Common myeloid progenitor, CD34-positive (primary cell): ENCODE measurements around the gene TIMELESS.

Experiments used
- CTCF ChIA-PET: fragments of 350-600 bp; sonication (Branson Sonifier 250); formaldehyde crosslinking; loops from one replicate; lab custom pipeline; 2021; ENCODE audit warnings: antibody characterized with exemption; lab: Charles Lee
- POLR2A ChIA-PET: fragments of 350-600 bp; sonication (Branson Sonifier 250); formaldehyde crosslinking; loops from one replicate; lab custom pipeline; 2021; ENCODE audit warnings: antibody characterized with exemption; lab: Charles Lee
- DNase-seq, 3 donors: peaks; one replicate each; pipeline versions ENCODE4 v3.0.0 to v3.0.0-alpha.2; 2013
- H3K27ac ChIP-seq, 2 experiments: 1 replicate in 1 of 2; 2 replicates in 1 of 2; pipeline ENCODE4 v1.7.0; 2013; ENCODE audit warnings: inconsistent platforms in 2 of 2, low read length in 2 of 2, mild to moderate bottlenecking in 2 of 2, low read depth in 1 of 2, moderate library complexity in 1 of 2; ENCODE audit not compliant: severe bottlenecking in 2 of 2, insufficient read depth in 1 of 2, poor library complexity in 1 of 2
- H3K27me3 ChIP-seq, 5 experiments: replicated peaks in 2 of 5; 1 replicate in 3 of 5; 2 replicates in 2 of 5; pipeline versions ENCODE4 v1.6.1 to v1.7.0; 2013; ENCODE audit warnings: low read length in 4 of 5, mild to moderate bottlenecking in 2 of 5, moderate library complexity in 2 of 5, inconsistent platforms in 1 of 5; ENCODE audit not compliant: insufficient read depth in 5 of 5, control insufficient read depth in 4 of 5
- H3K36me3 ChIP-seq, 4 experiments: 1 replicate in 2 of 4; 2 replicates in 2 of 4; pipeline versions ENCODE4 v1.6.1 to v1.7.0; 2013; ENCODE audit warnings: low read length in 3 of 4, control low read depth in 1 of 4, mild to moderate bottlenecking in 1 of 4; ENCODE audit not compliant: control insufficient read depth in 4 of 4, insufficient read depth in 4 of 4
- H3K4me1 ChIP-seq, 4 experiments: 1 replicate in 3 of 4; 2 replicates in 1 of 4; pipeline versions ENCODE4 v1.6.1 to v1.7.1; 2013; ENCODE audit warnings: low read length in 3 of 4, mild to moderate bottlenecking in 3 of 4, control low read depth in 1 of 4, inconsistent platforms in 1 of 4, moderate library complexity in 1 of 4; ENCODE audit not compliant: control insufficient read depth in 4 of 4, insufficient read depth in 4 of 4; ENCODE audit errors: control extremely low read depth in 1 of 4
- H3K4me3 ChIP-seq, 7 experiments: 1 replicate in 4 of 7; 2 replicates in 3 of 7; pipeline versions ENCODE4 v1.5.1 to v1.7.0; 2013; ENCODE audit warnings: mild to moderate bottlenecking in 7 of 7, low read length in 6 of 7, moderate library complexity in 6 of 7, inconsistent platforms in 2 of 7, low read depth in 2 of 7, control low read depth in 1 of 7; ENCODE audit not compliant: insufficient read depth in 4 of 7, control insufficient read depth in 1 of 7; ENCODE audit errors: extremely low read depth in 1 of 7
- H3K9me3 ChIP-seq, 5 experiments: 1 replicate in 4 of 5; 2 replicates in 1 of 5; pipeline versions ENCODE4 v1.6.1 to v1.7.1; 2013; ENCODE audit warnings: low read length in 4 of 5, mild to moderate bottlenecking in 2 of 5, inconsistent platforms in 1 of 5, low read depth in 1 of 5, moderate library complexity in 1 of 5; ENCODE audit not compliant: control insufficient read depth in 4 of 5, insufficient read depth in 2 of 5; ENCODE audit errors: control extremely low read depth in 1 of 5
- WGBS: methylation state at CpG from one replicate; pipeline ENCODE4 v1.1.5; 2013; ENCODE audit not compliant: insufficient coverage; 5-methylcytosine and 5-hydroxymethylcytosine counted together

Gene TIMELESS

GRCh38 chr12:56462565-56462964, 13.3 kb upstream of the TIMELESS start:
- ChIA-PET POLR2A (no interaction called here), CTCF (interaction anchor here (1.0 to 2.9 kb wide), 8 partner anchors 8 to 240 kb away, joined by 3 to 16 read pairs (median 4); partner anchors contain the start of genes MIP and TIMELESS)
- H3K36me3 ChIP-seq: no peaks in the 10 kb centered on the region
- H3K4me1 ChIP-seq: peaks cover 2 to 4% (median 2%) of the 10 kb centered on the region in 4 experiments
- no peak for DNase-seq
- no peaks in the 10 kb centered on the region for H3K9me3 ChIP-seq
- H3K4me3 ChIP-seq: no peak overlapping the region
- H3K27me3 ChIP-seq: no peaks in the 10 kb centered on the region
- H3K27ac ChIP-seq: no peak overlapping the region

DNA sequence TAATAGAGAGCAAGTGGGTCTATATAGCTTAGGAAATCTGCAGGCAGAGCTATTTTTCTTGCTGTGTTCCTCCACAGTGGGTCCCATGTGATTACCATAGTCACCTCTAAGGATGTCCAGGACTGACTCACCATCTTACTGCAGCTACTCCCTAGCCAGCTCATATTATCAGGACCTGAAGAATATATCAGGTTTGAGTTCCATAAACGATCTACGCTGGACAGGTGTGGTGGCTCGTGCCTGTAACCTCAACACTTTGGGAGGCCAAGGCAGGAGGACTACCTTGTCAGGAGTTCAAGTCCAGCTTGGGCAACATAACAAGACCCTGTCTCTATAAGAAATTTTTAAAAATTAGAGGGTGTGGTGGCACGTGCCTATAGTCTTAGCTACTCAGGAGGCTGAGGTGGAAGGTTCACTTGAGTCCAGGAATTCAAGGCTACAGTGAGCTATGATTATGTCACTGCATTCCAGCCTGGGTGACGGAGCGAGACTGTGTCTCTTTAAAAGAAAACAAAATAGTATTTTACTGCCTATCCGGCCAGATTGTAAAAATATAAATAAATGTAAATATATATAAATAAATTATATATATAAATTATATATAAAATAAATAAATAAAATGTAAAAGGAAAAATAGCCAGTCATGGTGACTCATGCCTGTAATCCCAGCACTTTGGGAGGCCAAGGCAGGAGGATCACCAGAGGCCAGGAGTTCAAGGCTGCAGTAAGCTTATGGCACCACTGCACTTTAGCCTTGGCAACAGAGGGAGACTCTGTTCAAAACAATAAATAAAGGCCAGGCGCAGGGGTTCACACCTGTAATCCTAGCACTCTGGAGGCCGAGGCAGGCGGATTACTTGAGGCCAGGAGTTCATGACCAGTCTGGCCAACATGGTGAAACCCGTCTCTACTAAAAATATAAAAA, 12.3 kb upstream of the TIMELESS start:
- ChIA-PET POLR2A (no interaction called here), CTCF (interaction anchor here (0.8 to 2.9 kb wide), 13 partner anchors 9 to 200 kb away, joined by 3 to 10 read pairs (median 3); partner anchors contain the start of genes CNPY2, COQ10A and TIMELESS)
- no peak overlapping the region for H3K27ac ChIP-seq
- H3K4me3 ChIP-seq: no peak overlapping the region
- peaks cover 2 to 4% (median 2%) of the 10 kb centered on the region in 4 experiments for H3K4me1 ChIP-seq
- H3K27me3 ChIP-seq: no peaks in the 10 kb centered on the region
- no peaks in the 10 kb centered on the region for H3K36me3 ChIP-seq
- 99% methylated on average over 7 of the region's 11 CpGs for WGBS
- H3K9me3 ChIP-seq: no peaks in the 10 kb centered on the region
- peak in 1 of 3 donors; percentile 10 for DNase-seq

GRCh38 chr12:56457817-56458216, 8.6 kb upstream of the TIMELESS start:
- Histone ChIP-seq H3K4me1 (no peaks in the 10 kb centered on the region), H3K27ac (no peak overlapping the region), H3K27me3 (no peaks in the 10 kb centered on the region), H3K36me3 (no peaks in the 10 kb centered on the region), H3K4me3 (no peak overlapping the region), H3K9me3 (no peaks in the 10 kb centered on the region)
- ChIA-PET POLR2A (no interaction called here), CTCF (interaction anchor here (0.8 to 4.1 kb wide), 3 partner anchors 11 to 301 kb away, joined by 3 to 20 read pairs (median 5); partner anchors contain the start of genes SPRYD4 and STAT2)
- WGBS: 98% methylated on average over 4 of the region's 4 CpGs
- DNase-seq: no peak

- Histone ChIP-seq H3K27me3 (no peaks in the 10 kb centered on the region), H3K4me3 (no peak within 1 kb of the TSS), H3K9me3 (no peaks in the 10 kb centered on the region), H3K4me1 (peaks cover 0 to 4% (median 3%) of the 10 kb centered on the region in 4 experiments), H3K36me3 (no peaks in the 10 kb centered on the region), H3K27ac (no peak within 1 kb of the TSS)
- 89% methylated on average over 5 of the region's 5 CpGs for WGBS
- POLR2A ChIA-PET: interaction anchor here (0.8 kb wide), 1 partner anchor 145 kb away, joined by 3 read pairs; no protein-coding TSS in a partner anchor
- no peak for DNase-seq
- CTCF ChIA-PET: interaction anchor here (1.1 to 2.9 kb wide), 2 partner anchors 9 to 20 kb away, joined by 3 to 16 read pairs; no protein-coding TSS in a partner anchor
Observed at GRCh38 chr12:56454557-56454956, 5.3 kb upstream of the TIMELESS start, which contains the start of gene MIP. Gene MIP, minus strand, starts transcription at chr12:56454657. Its CDS starts 44 bp downstream, at chr12:56454613.

GRCh38 chr12:56451147-56451546, 1.9 kb upstream of the TIMELESS start:
- Histone ChIP-seq H3K4me1 (peaks cover 3 to 19% (median 9%) of the 10 kb centered on the region in 4 experiments), H3K27ac (no peak overlapping the region), H3K27me3 (no peaks in the 10 kb centered on the region), H3K9me3 (no peaks in the 10 kb centered on the region), H3K36me3 (no peaks in the 10 kb centered on the region), H3K4me3 (no peak overlapping the region)
- DNase-seq: no peak
- WGBS: 93% methylated on average over 4 of the region's 5 CpGs
- ChIA-PET POLR2A (interaction anchor here (0.6 kb wide), 1 partner anchor 104 kb away, joined by 4 read pairs; no protein-coding TSS in a partner anchor), CTCF (interaction anchor here (0.6 to 2.6 kb wide), 2 partner anchors 13 to 121 kb away, joined by 3 to 15 read pairs; no protein-coding TSS in a partner anchor)

GRCh38 chr12:56450241-56450640, 1.0 kb upstream of the TIMELESS start:
- Histone ChIP-seq H3K36me3 (no peaks in the 10 kb centered on the region), H3K9me3 (no peaks in the 10 kb centered on the region), H3K27me3 (no peaks in the 10 kb centered on the region), H3K27ac (no peak overlapping the region), H3K4me3 (no peak overlapping the region), H3K4me1 (peaks cover 3 to 19% (median 9%) of the 10 kb centered on the region in 4 experiments)
- WGBS: 100% methylated on average over 3 of the region's 3 CpGs
- POLR2A ChIA-PET: no interaction called here
- CTCF ChIA-PET: interaction anchor here (0.6 to 2.6 kb wide), 5 partner anchors 11 to 122 kb away, joined by 3 to 15 read pairs (median 5); no protein-coding TSS in a partner anchor
- no peak for DNase-seq
